Panc1 (cell line): ENCODE results near the gene TNFAIP2. TPM values are rescaled to one million over a fixed set of nuclear protein-coding genes. Genes with fewer than 3 reads are reported as not detected.

Source experiments
- ATAC-seq: fragments of 200-7000 bp; cut with Tn5 transposase; 2 replicates; pipeline ENCODE4 v1.9.1; 2020; ENCODE audit warnings: mild to moderate bottlenecking, moderate library complexity
- BruUV-seq: library from RNA; stranded (reverse); fragments of 400-500 nt; replicated peaks from 2 replicates; lab custom pipeline; 2021; lab: Mats Ljungman, UMichigan
- CTCF ChIA-PET: fragments of 300-600 bp; sonication (Branson Sonifier 250); formaldehyde crosslinking; loops from one replicate; lab custom pipeline; 2022; ENCODE audit warnings: antibody characterized with exemption; lab: Charles Lee
- POLR2A ChIA-PET: fragments of 300-600 bp; sonication (Branson Sonifier 250); formaldehyde crosslinking; loops from one replicate; lab custom pipeline; 2022; ENCODE audit warnings: antibody characterized with exemption; lab: Charles Lee
- DNase-seq: peaks from one replicate; pipeline ENCODE4 v3.0.0-alpha.2; 2010; ENCODE audit warnings: low read depth, low spot score
- H3K27ac ChIP-seq: 2 replicates; pipeline ENCODE4 v1.5.1; 2011; ENCODE audit warnings: mild to moderate bottlenecking, low read length, inconsistent platforms
- H3K27me3 ChIP-seq: fragments of 200-500 bp; sonication (Bioruptor generic); 2 replicates; pipeline ENCODE4 v1.6.0; 2014; ENCODE audit warnings: low read length, inconsistent platforms; ENCODE audit not compliant: control insufficient read depth, insufficient read depth
- H3K36me3 ChIP-seq: fragments of 200-500 bp; sonication (Bioruptor generic); 2 replicates; pipeline ENCODE4 v1.5.1; 2014; ENCODE audit warnings: inconsistent platforms, mild to moderate bottlenecking, low read length, moderate library complexity; ENCODE audit not compliant: control insufficient read depth, insufficient read depth
- H3K4me1 ChIP-seq: 2 replicates; pipeline ENCODE4 v1.5.1; 2011; ENCODE audit warnings: inconsistent platforms, mild to moderate bottlenecking, low read length, moderate library complexity; ENCODE audit not compliant: control insufficient read depth, insufficient read depth
- H3K4me3 ChIP-seq, 2 experiments: 2 replicates each; pipeline ENCODE4 v1.5.1; 2011 to 2012; ENCODE audit warnings: low read depth in 2 of 2, low read length in 2 of 2, mild to moderate bottlenecking in 2 of 2, inconsistent platforms in 1 of 2, moderate library complexity in 1 of 2
- H3K9me3 ChIP-seq: fragments of 200-500 bp; sonication (Bioruptor generic); 2 replicates; pipeline ENCODE4 v1.5.1; 2014; ENCODE audit warnings: low read depth, mild to moderate bottlenecking, inconsistent platforms, low read length, moderate library complexity; ENCODE audit not compliant: control insufficient read depth, insufficient read depth
- CTCF ChIP-seq: fragments of 450-650 bp; IDR thresholded peaks from 2 replicates; pipeline ENCODE4 v1.5.1; 2017; ENCODE audit warnings: mild to moderate bottlenecking
- POLR2AphosphoS5 ChIP-seq: IDR thresholded peaks from 2 replicates; pipeline ENCODE4 v1.6.1; 2012; ENCODE audit warnings: mild to moderate bottlenecking, low read depth, low read length, moderate library complexity
- REST ChIP-seq, 2 experiments: IDR thresholded peaks; 2 replicates each; pipeline ENCODE4 v1.6.1; 2011 to 2012; ENCODE audit warnings: low read depth in 2 of 2, control low read depth in 1 of 2, low read length in 1 of 2, mild to moderate bottlenecking in 1 of 2, moderate library complexity in 1 of 2; ENCODE audit not compliant: insufficient read depth in 1 of 2
- SIN3A ChIP-seq: IDR thresholded peaks from 2 replicates; pipeline ENCODE4 v1.6.1; 2012; ENCODE audit warnings: low read depth, mild to moderate bottlenecking, low read length, moderate library complexity, borderline replicate concordance; ENCODE audit not compliant: insufficient read depth
- TCF7L2 ChIP-seq: IDR thresholded peaks from 2 replicates; pipeline ENCODE4 v1.6.1; 2011; ENCODE audit warnings: mild to moderate bottlenecking, low read depth, low read length, inconsistent platforms
- in situ Hi-C: cut with HindIII; loops from 2 replicates; pipeline ENCODE4 v1.10.0; 2016; ENCODE audit warnings: low sequenced_read_pairs, low pct_unique_long_range_greater_than_20kb
- intact Hi-C: fragments of 100-400 bp; cut with micrococcal nuclease; formaldehyde crosslinking; loops from one replicate; pipeline ENCODE4 v1.10.0; 2022; ENCODE audit not compliant: unreplicated experiment
- total RNA-seq: library from RNA; stranded (reverse); gene quantifications from one replicate; pipeline ENCODE4 v1.2.1, GENCODE V29; 2021; ENCODE audit not compliant: unreplicated experiment

Gene TNFAIP2
- total RNA-seq, 1 experiment from 2014 or later, result 491 TPM

DNA sequence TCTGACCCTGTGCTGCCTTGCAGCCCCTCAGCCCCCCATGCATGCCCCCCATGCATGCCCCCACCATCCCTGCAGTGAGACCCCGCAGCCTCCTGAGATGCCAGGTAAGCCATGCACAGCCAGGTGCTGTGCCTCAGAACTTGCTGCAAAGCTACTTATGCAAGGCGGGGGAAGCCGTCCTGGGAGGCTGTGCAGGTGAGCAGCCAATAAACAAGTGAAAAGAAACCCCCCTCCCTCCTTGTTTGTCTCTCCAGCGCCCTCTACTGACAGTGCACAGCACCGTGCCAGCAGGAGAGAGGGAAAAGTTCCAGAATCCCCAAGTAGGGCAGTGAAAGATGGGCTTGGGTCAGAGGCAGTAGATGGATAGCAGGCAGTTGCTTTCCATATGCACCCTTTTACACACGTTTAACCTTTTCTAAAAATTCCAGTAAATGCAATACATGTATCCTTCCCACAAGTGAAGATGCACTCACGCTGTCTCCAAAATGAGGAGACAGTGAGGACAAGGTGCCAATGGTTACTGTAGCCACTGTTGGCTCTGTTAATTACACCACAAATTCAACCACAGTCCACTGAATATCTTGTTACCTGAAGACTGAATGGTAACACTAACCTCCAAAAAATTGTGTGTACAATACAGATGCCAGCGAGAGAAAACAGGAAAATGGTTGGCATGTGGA lies 18.0 kb downstream of the TNFAIP2 start:
- Histone ChIP-seq H3K36me3 (no peaks in the 10 kb centered on the region), H3K4me1 (peaks cover 58% of the 10 kb centered on the region), H3K4me3 (no peak overlapping the region), H3K27me3 (no peaks in the 10 kb centered on the region), H3K27ac (peak overlapping the region; percentile 75), H3K9me3 (no peaks in the 10 kb centered on the region)
- DNase-seq, result peak; percentile 54
- no peak for ATAC-seq
- CTCF ChIA-PET, result interaction anchor here (0.6 to 0.9 kb wide), 3 partner anchors 36 to 153 kb away, joined by 3 to 6 read pairs (median 3); no protein-coding TSS in a partner anchor
- intact Hi-C loops, result loop anchor here (5.0 kb wide), 1 partner anchor 141 kb away; no protein-coding TSS in a partner anchor
- BruUV-seq, result no TSS peak
- POLR2A ChIA-PET, result no interaction called here
- TF ChIP-seq POLR2AphosphoS5 (no peak), TCF7L2 (no peak), CTCF (peak; percentile 86)
- in situ Hi-C loops, result no loop called here

DNA sequence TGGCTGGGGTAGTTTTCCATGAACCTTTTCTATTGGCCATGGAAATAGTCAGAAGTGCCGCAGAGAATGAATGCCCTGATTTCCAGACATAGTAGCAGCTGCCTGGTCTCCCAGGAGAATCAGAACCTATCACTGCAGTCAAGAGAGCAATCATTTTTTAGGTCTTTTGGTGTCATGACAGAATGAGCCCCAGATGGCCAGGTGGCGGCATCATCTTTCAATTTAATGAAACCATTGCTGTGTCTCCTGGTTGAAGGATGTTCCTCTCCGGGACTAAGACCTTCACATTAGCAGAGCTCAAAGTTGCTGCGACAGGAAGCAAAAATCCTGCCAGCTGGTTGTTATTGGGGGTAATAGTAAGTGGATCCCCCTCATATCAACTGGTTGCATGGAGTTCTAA lies 18.8 kb downstream of the TNFAIP2 start:
- H3K27me3 ChIP-seq, result no peaks in the 10 kb centered on the region
- POLR2A ChIA-PET, result no interaction called here
- CTCF ChIA-PET, result interaction anchor here (0.5 kb wide), 1 partner anchor 1257 kb away, joined by 3 read pairs; no protein-coding TSS in a partner anchor
- DNase-seq, result no peak
- BruUV-seq, result no TSS peak
- no peaks in the 10 kb centered on the region for H3K9me3 ChIP-seq
- no peak overlapping the region for H3K4me3 ChIP-seq
- in situ Hi-C loops (no loop called here), intact Hi-C loops (loop anchor here (5.0 kb wide), 1 partner anchor 140 kb away; no protein-coding TSS in a partner anchor)
- peaks cover 50% of the 10 kb centered on the region for H3K4me1 ChIP-seq
- H3K27ac ChIP-seq, result peak overlapping the region; percentile 75
- ATAC-seq, result no peak
- H3K36me3 ChIP-seq, result no peaks in the 10 kb centered on the region
- TF ChIP-seq TCF7L2 (no peak), SIN3A (no peak), POLR2AphosphoS5 (no peak), CTCF (no peak), REST (IDR thresholded peaks at IDR 0.05; ENCODE audit: insufficient read depth in 1 of 2, low read depth in 2 of 2, low read length in 1 of 2) (no peak)
